Fibroblast of pulmonary artery (primary cell): ENCODE results near the gene MAGI1.

Experiments used
- DNase-seq: peaks from one replicate; pipeline ENCODE4 v3.0.0-alpha.2; 2010; ENCODE audit warnings: low read depth
- H3K4me3 ChIP-seq: replicated peaks from 2 replicates; pipeline ENCODE4 v1.5.1; 2011; ENCODE audit warnings: low read depth, mild to moderate bottlenecking, control low read depth, low read length, moderate library complexity
- CTCF ChIP-seq: IDR thresholded peaks from 2 replicates; pipeline ENCODE4 v1.5.1; 2011; ENCODE audit warnings: mild to moderate bottlenecking, control low read depth, low read length, inconsistent platforms; ENCODE audit errors: missing control alignments

Gene MAGI1

DNA sequence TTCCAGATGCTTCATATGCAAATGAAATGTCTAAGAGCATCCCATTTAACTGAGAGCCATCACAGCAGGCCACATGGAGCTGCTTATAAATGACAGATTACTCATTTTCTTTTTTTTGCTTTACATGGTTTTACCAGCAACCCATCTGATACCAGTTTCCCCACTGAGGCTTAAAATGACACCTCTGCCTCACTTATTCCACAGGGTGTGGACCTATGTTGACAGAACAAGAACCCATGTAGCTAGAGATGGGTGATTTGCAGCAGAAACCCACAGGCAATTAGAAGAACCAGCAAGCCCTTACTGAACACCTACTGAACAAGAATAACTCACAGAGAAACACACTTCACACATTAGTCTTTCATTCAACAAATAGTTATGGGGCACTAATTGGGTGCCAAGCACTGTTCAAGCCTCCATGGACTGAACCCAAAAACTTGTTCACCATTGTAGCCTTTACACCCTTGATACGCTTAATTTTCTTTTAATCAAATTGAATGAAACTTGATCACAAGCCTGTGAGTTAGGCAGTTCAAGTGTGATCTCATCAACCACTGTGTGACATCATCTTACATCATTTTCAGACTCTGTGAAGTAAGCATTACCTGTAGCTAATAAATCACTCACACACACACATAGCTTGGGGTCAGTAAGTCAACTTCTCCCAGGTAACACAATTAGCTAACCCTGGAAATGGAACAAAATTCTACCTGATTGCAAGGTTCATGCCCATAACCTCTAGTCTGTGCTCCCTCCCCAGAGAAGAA is 45.4 kb downstream of the MAGI1 start:
- H3K4me3 ChIP-seq, result no peak overlapping the region
- DNase-seq, result no peak
- no peak for TF ChIP-seq CTCF

GRCh38 chr3:65992106-65992505 is 46.6 kb downstream of the MAGI1 start:
- no peak overlapping the region for H3K4me3 ChIP-seq
- peak; percentile 76 for DNase-seq
- TF ChIP-seq CTCF, result no peak

- no peak for DNase-seq
- H3K4me3 ChIP-seq, result no peak overlapping the region
- TF ChIP-seq CTCF, result no peak
These were observed 50.1 kb downstream of the MAGI1 start for GRCh38 chr3:65988411-65989180.

- H3K4me3 ChIP-seq, result no peak overlapping the region
- no peak for TF ChIP-seq CTCF
- no peak for DNase-seq
These were observed 52.4 kb downstream of the MAGI1 start for GRCh38 chr3:65986285-65986684.

DNA sequence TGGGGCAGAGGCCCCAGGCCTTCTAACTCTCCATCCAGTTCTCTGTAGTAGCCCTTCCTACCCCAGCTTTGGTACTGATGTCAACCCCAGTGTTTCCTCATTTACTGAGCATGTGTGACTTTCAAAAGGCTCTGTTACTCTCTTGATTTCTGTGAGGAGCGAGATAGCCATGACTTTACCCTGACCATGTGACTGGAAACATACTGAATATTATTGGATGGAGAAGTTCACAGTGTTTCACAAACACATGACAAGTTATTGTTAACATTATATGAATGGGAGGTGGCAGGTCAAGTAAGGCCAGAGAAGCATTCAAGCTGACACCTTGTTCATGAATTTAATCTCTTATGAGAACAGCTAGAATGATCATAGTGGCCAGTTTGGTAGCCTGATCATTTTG is 53.7 kb downstream of the MAGI1 start:
- no peak for TF ChIP-seq CTCF
- no peak overlapping the region for H3K4me3 ChIP-seq
- DNase-seq, result no peak

DNA sequence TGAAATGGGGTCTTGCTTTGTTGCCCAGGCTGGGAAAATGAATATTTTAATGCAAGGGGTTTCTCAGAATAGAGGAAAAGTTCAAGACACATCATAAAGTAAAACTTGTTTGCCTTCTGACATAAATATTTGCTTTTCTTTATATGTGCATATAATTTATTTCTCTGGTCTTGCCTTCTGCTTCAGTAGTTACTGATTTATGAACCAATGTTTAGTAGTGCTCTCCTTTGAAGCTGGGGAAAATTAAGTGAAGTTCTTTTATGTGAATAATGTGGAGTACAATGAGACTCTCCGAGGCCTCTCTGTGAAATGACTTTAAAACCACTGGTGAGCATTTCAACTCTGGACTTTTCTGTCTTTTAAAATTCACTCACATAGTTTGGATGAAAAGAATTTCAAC is 55.6 kb downstream of the MAGI1 start:
- no peak overlapping the region for H3K4me3 ChIP-seq
- DNase-seq, result no peak
- TF ChIP-seq CTCF, result no peak

DNA sequence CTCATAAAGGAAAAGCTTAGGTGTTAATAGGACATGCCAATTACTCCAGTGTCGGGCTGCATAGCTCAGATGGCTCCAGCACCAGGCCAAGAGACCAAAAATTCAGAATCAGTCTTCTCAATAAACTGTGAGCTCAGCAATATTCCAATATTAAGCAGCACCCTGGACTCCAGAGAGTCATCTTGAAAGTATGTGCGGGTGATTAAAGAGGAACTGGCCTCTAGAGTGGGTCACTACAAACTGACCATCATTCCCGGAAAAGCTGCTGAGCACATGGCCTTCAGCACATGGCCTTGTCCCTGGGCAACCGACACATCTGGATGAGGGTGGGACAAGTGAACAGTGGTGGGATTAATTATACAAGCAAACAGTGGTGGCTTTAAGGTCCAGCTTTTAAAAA is 59.0 kb downstream of the MAGI1 start:
- DNase-seq, result peak; percentile 59
- no peak for TF ChIP-seq CTCF
- no peak overlapping the region for H3K4me3 ChIP-seq
